NCI-H1417 treated with DMSO at 0.1 percent for 48 hours (cell line): Measurements from ENCODE around the gene SUFU.

Experiments
- DNase-seq: peaks from one replicate; lab custom pipeline; 2025; lab: John Stamatoyannopoulos, UW

The SUFU gene

DNA sequence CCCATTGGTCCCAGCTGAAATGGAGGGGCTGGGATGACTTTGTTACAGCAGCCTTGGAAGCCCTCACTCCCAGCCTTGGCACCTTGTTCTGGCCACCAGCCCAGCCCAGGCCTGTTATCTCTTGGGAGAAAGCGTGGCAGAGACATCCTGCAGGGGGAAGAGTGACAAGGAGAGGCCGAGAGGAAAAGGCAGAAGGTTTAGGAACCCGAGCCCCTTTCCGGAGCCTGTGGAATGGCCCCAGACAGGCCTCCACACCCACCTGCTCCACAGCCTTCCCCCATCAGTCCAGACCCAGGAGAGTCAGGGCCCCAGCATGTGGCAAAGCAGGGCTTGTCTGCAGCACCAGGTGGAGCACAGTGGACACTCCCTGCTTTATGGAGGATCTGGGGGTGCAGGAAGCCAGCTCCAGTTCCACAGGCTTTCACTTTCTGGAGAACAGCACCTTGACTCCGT is 116.4 kb downstream of the SUFU start:
- no peak for DNase-seq

GRCh38 chr10:102620591-102621442 is 117.0 kb downstream of the SUFU start:
- DNase-seq, result no peak

DNA sequence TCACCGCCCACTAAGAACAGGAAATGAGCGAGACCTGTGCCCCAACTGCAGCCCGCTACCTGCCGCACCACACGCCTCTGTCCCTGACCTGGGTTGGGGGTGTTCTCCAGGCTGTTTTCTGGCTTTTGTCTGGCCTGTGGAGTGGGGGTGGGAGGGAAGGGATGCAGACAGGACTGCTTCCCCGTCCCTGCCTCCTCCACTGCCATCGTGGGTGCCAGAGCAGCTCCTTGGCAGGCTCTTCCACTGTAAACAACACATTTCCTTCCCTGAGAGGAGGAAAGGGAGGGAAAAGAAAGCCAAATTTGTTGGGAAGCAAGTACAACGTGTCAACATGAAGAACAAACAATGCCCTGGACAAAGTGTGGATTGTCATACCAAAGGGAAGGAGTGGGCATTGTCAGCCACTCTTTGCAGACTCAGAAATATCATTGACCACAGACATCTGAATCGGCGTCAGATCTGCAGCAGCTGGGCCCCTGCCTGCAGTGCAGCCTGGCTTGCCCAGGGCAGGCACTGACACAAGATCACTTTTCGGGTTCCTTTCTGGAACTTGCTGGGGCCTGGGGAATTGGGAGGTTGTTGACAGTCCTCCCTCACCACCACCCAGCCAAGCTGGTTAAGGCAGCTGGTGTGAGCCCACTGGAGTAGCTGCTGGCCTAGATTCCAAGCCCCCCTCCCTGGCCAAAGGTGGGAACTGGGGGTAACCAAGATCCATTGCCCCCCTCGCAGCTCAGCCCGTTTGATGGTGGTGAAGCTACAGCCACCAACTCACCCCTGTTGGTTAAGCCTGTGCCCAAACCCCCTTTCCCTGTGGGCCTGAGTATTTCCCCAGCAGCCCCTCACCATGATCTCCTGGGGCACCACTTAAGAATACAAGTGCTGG is 117.9 kb downstream of the SUFU start:
- DNase-seq, result no peak

- DNase-seq, result no peak
Measured at GRCh38 chr10:102624094-102624493, 120.3 kb downstream of the SUFU start.

DNA sequence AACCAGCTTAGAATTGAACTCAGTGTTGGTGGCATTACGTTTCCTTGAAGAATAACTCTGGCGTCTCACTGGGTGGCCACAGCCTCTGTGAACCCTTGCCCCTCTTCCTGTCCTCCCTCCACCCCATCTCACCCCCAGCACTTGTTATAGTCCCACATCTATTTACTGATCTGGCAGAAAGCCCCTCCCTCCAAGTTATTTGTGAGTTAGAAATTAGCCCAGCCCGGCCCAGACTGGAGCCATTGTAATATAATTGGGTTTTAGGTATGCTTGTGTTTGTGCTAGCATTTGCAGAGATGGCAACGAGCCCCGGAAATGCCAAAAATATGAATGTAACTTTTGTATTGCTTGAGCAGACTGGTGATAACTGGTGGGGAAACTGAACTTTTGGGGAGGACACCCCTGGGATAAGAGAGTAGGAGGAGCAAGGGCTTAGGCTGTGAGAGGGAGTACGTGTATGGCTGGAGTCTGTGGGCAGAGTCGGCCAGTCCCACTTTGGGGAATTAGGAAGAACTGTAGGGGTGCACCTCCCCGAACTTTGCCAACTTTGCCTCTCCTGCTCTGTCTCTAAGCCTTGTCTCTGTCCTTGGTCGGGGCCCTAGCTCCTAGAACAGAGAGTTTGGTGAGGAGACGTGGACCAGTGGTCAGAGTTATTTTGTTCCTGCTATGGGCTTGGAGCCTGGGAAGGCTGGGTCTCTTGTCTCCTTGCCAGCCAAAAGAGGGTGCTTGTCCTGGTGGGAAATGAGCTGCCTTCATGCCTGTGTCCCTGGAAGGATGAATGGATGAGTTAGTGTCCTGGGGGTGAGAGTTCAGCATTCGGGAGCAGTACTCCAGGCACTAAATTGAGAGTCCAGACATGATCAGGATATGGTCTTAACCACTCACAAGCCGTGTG is 121.2 kb downstream of the SUFU start:
- no peak for DNase-seq

DNA sequence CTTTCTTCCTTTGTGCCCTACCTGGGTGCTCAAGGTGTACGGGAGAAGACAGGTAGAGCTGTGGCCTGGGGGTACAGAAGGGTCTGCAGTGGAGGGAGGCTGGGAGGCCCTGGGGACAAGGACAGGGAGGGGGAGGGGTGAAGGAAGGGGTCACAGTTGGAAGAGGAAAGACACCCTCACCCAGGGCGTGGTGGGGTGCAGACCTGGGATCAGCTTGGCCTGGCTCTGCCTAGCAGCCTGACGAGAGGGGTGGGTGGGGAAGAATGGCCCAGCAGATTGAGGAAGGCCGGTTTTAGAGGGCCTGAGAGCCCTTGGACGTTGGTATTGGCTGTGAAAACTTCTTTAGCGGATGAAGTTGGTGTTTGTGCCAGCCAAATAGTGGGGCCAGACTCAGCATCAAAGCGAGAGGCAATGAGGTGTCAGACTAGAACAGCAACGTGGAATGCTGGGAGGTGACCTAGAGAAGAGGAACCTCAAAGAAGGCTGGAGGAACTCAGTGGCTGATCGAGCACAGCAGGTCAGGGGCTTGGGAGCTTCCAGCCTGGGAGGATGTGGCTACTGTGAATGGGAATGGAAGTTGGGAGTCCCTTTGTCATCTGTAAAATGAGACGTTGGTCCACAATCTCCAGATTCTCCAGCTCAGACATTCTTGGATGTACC is 122.4 kb downstream of the SUFU start:
- DNase-seq, result no peak

DNA sequence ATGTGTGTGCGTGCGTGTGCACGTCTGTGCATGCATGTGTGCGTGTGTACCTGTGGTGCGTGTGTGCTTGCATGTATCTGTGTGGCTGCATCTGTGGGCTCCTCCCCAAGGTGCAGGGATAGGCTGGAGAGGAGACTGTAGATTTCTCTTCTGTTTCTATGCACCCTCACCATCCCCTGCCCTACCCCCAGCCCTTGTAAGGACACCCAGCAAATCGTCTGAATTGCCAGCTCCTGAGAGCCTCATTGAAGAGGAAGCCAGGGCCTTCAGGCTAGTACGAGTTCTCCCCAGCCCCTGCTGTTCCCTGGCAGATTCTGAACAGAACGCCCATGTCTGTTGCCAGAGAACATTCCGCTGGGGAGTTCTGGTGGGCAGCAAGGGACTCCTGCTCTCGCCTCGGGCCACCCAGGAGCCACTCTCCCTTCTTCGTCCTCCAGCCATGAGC is 123.5 kb downstream of the SUFU start:
- no peak for DNase-seq

GRCh38 chr10:102627736-102628293 is 124.0 kb downstream of the SUFU start:
- DNase-seq, result no peak

DNA sequence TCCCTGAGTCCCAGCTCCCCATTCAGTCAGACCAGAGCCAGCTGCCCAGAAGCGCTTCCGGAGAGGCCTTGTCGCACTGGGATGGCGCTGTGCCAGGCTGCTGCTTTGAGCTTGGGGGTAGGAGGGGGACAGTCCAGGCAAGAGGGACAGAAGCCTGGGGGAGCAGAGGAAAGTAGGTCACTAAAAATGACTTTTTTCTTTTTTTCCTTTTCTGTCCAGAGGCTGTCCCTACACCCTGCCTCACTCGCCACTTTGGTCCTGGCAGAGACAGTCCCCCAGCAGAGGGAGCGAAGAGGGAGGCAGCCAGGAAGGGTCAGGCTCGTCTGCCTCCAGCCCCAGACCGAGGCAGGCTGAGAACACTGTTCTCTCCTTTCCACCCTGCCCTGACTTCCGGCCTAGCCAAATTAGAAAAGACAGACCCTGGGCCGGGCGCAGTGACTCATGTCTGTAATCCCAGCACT is 124.7 kb downstream of the SUFU start:
- DNase-seq, result no peak

DNA sequence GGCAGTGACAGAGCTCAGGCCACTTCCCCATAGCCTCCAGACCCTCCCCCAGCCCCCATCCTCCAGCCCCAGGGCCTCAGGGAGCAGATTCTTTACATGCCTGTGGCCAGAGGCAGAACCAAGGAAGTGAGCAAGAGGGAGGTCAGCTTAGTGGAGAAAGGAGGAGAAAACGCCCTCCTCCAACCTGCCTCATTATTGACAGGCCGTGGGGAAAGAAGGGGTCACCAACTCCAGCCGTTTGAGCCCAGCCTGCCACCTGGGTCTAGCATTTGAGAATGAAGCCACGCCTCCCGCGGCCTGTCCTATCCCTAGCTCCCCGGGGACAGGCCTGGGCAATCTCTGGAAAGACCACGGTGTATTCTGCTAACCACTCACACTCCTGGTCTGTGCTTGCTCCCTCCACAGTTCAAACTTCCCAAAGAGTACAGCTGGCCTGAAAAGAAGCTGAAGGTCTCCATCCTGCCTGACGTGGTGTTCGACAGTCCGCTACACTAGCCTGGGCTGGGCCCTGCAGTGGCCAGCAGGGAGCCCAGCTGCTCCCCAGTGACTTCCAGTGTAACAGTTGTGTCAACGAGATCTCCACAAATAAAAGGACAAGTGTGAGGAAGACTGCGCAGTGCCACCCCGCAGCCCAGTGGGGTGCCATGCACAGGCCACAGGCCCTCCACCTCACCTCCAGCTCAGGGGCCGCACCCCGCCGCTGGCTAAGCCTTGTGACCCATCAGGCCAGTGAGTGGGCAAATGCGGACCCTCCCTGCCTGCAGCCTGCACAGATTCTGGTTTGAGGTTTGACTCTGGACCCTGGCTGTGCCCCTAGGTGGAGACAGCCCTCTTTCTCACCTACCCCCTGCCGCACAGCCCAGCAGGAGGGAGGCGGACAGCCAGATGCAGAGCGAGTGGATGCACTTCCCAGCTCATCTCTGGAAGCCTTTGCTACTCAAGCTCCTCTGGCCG is 126.2 kb downstream of the SUFU start:
- no peak for DNase-seq

- DNase-seq, result no peak
Measured at GRCh38 chr10:102630663-102631062, 126.9 kb downstream of the SUFU start.

DNA sequence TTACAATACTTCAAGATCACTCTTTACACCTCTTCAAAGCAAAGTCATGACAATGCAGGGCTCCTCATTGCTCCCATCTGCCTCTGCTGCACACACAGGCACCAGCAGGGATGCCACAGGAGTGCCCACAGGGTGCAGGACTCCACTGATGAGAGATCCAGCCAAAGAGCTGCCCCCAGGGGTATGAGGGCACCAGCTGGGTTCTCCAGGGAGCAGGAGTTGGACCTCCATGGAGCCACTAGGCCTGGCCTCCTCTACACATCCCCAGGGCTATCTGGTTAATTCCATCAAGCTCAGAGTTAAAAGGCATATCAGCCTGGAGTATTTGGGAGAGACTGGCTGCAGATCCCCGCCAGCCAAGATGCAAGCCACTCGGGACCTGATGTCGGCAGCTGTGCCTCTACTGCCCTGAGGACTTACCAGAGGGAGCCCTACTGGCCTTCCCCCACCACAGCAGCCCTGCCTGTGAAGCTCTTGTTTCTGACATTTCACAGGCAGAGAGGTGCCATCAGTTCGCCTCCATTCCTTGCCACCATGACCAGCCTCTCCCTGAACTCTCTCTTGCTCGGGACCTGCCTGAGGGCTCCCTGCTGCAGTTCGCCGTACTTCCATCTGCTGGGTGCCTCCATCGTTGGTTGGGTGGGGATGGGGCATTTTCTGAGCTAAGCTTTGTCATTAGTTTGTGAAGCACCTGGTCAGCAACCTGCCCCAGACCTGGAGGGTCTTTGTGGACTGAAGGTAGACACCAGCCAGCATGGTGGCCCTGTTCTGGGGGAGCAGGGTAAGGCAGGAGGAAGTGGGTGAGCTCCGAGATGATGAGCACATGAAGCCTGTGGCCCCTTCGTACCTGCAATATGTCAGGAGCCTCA is 128.0 kb downstream of the SUFU start:
- DNase-seq, result no peak

DNA sequence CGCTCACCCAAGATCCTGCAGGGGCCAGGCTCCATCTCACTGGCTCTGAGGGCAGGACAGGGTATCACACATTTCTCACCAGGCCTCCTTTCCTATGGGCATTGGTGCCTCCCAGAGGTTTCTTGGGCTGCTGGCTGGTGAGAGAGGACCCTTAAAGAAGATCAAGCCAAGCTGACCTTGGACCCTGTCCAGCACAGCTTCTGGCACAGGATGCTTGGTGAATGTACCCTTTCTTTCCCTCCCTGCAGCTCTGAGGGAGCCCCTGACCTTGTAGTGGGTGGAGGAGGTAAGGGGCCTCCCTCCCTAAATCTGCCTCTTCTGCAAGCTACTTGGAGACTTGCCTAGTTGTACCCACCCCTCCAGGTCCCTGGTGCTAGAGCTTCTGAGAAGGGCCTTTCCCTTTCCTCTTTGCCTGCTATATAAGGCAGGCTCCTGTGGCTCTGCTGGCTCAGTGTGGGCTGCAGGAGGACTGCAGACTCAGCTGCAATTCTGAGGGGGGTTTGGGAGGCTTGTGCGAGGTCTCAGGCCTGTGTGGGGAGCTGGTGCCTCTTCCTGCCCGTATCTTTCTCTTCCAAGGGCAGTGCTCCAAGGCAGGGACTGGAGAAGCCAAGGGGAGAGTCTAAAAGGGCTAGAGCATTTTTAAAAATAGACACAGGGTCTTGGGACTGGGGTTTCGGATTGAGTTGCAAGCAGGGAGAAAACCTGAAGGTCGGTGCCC is 128.8 kb downstream of the SUFU start:
- DNase-seq, result no peak

DNA sequence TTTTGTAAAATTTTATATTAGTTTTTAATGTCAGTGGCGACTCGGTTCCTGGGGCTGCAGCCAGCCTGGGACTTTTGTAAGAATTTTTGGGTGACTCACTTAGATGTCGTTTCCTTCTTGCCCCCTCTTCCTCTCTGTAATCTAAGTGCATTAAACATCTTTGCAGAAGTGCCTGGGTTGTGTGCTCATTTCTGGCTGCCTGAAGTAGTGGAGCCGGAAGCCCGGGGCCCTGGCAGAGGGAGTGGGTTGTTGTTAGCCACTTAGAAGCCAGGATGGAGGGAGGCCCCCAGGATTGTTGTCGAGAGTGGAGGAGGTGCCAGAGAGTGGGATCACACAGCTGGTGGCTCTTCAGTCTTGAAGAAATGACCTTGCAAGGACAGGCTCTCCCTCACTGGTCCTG is 129.5 kb downstream of the SUFU start:
- no peak for DNase-seq

GRCh38 chr10:102633848-102634247 is 130.1 kb downstream of the SUFU start:
- DNase-seq, result no peak

DNA sequence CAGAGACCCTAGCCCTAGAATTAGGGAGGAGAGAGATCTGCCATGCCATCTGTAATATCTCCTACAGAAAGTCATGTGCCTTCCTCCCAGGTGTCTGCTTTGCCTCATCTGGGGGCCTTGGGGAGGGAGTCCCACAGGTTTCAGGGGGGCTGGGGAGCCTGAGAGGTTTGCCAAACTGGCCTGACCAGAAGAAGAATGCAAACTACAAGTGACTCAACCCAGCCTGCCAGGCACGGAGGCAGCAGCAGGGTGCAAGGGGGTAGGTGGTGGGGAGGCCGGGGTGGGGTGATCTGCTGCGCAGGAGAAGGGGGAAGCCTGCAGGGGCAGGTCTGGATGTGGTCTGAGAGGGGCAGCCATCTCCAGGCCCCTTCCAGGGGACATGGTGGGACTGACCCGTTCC is 130.9 kb downstream of the SUFU start:
- DNase-seq, result no peak

- DNase-seq, result no peak
Measured at GRCh38 chr10:102635377-102635776, 131.6 kb downstream of the SUFU start.

- DNase-seq, result no peak
Measured at GRCh38 chr10:102639537-102639936, 135.8 kb downstream of the SUFU start.
